Uterus (tissue), 2 donors: ENCODE measurements around the gene PTDSS2.

Experiments used
- CTCF ChIP-seq, 4 experiments: fragments of 200-600 bp in 2 of 4; fragments of 450-650 bp in 2 of 4; sonication (generic) in 2 of 4; IDR thresholded peaks; one replicate each; pipeline ENCODE4 v1.5.1; 2016 to 2019; ENCODE audit warnings: antibody characterized with exemption in 4 of 4, mild to moderate bottlenecking in 2 of 4, moderate library complexity in 1 of 4
- POLR2A ChIP-seq, 2 donors: fragments of 450-650 bp; IDR thresholded peaks; one replicate each; pipeline ENCODE4 v1.6.1; 2016; ENCODE audit warnings: antibody characterized with exemption in 2 of 2, mild to moderate bottlenecking in 1 of 2, moderate library complexity in 1 of 2

GRCh38 chr11:414318-414857 lies 35.7 kb upstream of the PTDSS2 start:
- TF ChIP-seq POLR2A (IDR thresholded peaks at IDR 0.05) (no peak), CTCF (IDR thresholded peaks at IDR 0.05) (no peak)
